Measurements from ENCODE around the gene ZNF70.
A peak's percentile ranks its signal among the peaks of the same experiment; 100 is the strongest.
"Not testable (repeated sequence)": the region's sequence is repeated elsewhere in the genome, so short reads cannot be mapped to it uniquely, and the experiment has no call there.

Gene ZNF70

GRCh38 chr22:23754980-23755636 is 4.2 kb upstream of the ZNF70 start:
- DNase-seq, result no peak

DNA sequence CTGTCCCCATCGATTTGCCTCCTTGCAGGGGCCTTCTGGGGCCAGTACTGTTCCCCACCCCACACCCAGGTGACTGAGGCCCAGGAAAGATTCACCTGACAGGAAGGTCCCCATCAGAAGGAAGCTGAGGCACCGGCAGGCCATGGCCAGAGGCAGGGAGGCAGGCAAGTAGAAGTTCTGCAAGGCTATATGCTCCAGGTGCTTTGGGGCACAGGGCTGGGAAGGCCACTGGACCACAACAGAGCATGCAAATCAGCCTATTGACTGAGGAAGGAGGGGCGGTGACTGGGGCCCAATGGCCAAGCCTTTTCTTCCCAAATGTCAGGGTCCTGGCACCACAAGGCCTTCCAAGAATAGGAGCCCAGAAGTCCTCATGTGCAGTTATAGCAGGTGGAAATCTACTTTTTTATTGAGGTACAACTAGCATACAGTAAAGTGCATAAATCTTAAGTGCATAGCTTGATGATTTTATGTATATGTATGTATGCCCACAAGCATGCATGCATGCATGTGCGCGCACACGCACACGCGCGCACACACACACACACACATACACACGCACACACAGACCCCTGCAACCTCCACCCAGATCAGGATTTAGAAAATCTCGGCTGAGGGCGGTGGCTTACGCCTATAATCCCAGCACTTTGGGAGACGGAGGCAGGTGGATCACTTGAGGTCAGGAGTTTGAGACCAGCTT is 3.5 kb upstream of the ZNF70 start, which contains the start of gene VPREB3:
VPREB3 (minus strand) TSS at position 206 of the 700 bp plus-strand sequence; CDS start at position 144, 62 bp downstream.
- no peak for DNase-seq

- no peak for DNase-seq
Observed at GRCh38 chr22:23753385-23753784, 2.5 kb upstream of the ZNF70 start.

- no peak for DNase-seq
Observed at GRCh38 chr22:23752750-23753149, 1.8 kb upstream of the ZNF70 start.

- DNase-seq, result no peak
Observed at GRCh38 chr22:23752090-23752691, 1.3 kb upstream of the ZNF70 start.

DNA sequence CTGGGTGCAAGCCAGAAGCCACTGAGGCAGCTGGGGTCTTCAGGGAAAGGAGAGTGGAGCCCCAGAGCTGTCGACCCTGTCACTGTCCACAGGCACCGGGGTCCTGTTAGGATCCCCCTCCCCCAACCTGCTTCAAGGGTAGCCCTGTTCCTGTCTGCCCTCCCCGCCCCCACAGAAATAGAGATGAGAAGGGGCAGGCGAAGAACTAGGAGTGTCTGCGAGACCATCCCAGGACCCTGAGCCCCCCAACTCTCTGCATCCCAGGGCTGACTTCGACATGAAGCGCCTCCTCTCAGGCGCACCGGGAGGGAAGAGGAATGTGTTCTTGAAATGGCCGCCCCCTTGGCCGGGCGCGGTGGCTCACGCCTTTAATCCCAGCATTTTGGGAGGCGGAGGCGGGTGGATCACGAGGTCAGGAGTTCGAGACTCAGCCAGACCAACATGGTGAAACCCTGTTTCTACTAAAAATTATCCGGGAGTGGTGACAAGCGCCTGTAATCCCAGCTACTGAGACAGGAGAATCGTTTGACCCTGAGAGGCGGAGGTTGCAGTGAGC is 607 bp upstream of the ZNF70 start:
- no peak for DNase-seq

DNA sequence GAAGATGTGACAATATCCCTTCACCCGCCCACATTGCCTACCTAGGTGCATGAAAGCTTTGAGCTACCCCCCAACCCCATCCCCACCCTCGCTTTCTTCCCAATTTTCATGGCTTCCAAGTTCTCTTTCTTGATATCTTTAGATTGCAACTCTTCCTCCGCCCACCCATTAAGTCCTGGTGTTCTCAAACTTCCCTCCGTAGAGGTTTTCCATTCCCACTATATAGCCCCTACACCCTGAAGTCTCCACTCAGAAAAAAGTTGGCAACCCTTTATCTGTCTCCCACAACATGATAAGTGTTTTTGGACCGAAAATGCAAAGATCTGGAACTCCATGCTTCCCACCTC is 572 bp downstream of the ZNF70 start:
- DNase-seq, result no peak

- DNase-seq, result no peak
Observed at GRCh38 chr22:23749841-23750301, 1.0 kb downstream of the ZNF70 start.

DNA sequence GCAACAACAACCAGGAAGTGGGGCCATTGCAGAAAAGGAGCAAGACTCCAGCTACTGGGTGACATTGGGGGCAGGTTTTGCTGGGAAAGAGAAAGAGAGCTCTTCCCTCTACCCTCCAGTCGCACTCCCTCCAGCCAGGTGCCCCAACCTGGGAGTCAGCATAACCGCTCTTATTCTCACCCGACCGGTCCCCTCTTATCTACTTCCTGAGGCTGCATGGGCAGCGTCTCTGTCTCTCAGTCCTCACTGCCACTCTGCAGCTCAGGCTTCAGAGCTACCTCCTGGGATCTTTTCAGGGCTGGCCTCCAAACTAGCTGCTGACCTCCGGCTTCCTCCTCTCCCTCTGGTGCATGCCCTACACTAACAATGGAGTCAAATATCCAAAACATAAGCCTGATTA is 5.1 kb downstream of the ZNF70 start:
- DNase-seq, result no peak

DNA sequence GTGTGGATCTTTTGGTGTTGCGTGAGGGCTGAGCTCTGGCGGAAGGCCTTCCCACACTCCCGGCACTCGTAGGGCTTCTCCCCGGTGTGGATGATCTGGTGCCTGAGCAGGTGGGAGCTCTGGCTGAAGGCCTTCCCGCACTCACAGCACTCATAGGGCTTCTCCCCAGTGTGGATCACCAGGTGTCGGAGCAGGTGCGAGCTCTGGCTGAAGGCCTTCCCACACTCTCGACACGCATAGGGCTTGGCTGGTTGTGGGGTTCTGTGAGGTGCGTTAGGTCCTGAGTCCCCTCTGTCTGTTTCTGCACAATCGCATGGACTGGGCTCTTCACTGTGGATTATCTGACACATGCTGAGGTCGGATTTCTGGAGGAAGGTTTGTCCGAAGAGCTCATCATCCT is 6.4 kb downstream of the ZNF70 start:
- no peak for DNase-seq

DNA sequence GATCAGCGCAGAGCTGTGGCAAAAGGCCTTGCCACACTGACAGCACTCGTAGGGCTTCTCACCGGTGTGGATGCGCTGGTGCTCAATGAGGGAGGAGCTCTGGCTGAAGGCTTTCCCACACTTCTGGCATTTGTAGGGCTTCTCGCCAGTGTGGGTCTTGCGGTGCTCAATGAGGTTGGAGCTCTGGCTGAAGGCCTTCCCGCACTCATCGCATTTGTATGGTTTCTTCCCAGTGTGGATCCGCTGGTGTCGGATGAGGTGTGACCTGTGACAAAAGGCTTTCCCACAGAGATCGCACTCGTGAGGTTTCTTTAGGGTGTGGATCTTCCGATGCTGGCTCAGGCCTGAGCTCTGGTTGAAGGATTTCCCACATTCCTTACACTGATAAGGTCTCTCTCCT is 6.9 kb downstream of the ZNF70 start:
- DNase-seq, result no peak

DNA sequence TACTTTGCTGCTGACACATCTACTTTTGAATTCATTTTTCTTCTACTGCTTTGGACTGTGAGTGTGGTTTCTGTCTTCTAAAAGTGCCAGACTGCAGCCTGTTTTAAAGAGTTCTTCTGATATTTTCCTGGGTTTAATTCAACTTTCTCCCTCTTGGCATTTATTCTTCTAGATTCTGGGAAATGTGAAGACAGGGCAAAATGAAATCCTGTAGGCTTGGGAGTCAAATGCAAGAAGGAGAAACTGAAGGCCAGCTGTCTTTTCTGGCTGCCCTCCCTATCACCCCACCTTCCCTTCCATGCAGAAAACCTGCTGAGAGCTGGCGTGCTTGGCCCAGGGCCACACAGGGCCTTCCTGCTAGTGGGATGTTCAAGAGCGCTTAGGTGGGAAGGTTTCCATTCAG is 7.6 kb downstream of the ZNF70 start:
- DNase-seq, result no peak

- DNase-seq, result no peak
Observed at GRCh38 chr22:23742505-23743264, 8.2 kb downstream of the ZNF70 start.

DNA sequence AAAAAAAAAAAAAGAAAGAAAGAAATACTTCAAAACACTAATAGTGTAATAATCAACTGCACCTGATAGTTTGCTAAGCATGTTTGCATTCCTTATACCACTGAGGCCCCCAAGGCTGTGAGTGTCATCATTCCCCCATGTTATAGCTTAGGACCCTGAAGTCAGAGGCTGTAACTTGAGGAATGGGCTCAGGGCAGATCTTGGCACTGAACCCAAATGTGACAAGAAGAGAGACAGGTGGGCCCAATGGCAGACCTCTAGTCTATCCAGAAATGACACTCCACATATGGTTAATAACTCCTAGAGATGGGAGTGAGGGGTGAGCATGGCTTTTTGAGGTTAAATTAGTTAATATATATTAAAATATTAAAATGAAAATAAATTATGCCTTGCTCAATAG is 13.2 kb downstream of the ZNF70 start:
- no peak for DNase-seq

GRCh38 chr22:23728108-23728507 is 22.8 kb downstream of the ZNF70 start:
- not testable (repeated sequence) for DNase-seq

DNA sequence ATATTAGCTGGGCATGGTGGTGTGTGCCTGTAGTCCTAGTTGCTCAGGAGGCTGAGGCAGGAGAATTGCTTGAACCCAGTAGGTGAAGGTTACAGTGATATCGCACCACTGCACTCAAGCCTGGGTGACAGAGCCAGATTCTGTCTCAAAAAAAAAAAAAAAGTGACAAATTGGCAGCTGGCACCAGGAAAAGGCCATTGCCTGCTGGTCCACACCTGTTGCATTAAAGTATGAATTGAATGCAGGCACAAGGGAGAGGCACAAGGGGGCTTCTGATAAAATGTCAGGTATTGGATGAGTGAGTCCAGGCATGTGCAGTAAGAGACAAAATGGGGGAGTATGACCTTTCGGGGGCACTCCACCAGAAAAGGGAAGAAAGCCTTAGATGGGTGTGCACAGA is 28.2 kb downstream of the ZNF70 start:
- no peak for DNase-seq

DNA sequence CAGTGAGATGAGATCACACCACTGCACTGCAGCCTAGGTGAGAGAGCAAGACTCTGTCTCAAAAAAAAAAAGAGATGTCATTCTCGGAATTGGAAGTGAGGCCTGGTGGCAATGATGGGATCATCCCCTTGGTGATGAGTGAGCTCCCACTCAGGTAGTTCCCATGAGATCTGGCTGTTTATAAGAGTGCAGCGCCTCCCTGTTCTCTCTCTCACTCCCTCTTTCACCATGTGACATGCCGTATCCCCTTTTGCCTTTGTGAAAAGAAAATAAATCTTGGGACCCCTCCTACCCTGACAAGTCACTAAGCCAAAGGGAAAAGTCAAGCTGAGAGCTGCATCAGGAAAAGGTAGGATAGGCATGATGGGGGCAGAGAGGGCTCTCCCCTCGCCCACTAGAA is 28.8 kb downstream of the ZNF70 start:
- DNase-seq, result no peak

DNA sequence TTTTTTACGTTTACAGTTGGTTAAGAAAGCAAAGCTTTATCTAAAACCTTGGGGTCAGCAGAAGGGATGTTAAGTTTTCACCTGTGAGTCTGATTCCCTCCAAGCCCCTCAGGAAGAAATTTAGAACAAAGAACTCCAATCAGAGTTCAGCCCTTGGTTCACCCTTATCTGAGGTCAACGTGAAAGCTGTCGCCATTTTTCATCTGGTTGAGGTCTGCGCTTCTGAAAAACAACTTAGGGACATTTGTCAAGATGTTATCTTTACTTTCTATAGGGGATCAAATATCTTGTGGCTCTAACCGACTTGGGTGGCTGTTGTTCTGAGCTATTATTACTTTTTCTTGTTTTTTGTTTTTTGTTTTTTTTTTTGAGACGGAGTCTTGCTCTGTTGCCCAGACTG is 30.1 kb downstream of the ZNF70 start:
- no peak for DNase-seq

DNA sequence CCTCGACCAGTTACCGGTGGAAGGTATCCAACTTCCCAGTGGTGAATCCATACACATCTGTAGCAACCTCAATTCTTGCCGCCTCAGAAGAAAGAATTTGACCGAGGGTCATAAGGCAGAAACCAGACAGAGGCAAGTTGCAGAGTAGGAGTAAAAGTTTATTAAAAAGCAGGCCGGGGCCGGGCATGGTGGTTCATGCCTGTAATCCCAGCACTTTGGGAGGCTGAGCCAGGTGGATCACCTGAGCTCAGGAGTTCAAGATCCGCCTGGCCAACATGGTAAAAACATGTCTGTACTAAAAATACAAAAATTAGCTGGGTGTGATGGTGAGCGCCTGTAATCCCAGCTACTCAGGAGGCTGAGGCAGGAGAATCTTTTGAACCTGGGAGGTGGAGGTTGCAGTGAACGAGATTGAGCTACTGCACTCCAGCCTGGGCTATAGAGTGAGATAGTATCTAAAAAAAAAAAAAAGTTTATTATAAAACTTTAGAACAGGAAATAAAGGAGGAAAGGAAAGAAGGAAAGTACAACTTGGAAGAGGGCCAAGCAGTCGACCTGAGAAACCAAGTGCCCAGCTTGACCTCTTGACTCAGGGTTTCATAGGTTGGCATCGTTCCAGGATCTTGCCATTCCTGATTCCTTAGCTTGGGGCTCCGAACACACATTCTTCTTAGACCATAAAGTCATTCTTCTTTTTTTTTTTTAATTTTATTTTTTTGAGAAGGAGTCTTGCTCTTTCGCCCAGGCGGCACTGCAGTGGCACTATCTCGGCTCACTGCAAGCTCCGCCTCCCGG is 32.3 kb downstream of the ZNF70 start:
- no peak for DNase-seq

DNA sequence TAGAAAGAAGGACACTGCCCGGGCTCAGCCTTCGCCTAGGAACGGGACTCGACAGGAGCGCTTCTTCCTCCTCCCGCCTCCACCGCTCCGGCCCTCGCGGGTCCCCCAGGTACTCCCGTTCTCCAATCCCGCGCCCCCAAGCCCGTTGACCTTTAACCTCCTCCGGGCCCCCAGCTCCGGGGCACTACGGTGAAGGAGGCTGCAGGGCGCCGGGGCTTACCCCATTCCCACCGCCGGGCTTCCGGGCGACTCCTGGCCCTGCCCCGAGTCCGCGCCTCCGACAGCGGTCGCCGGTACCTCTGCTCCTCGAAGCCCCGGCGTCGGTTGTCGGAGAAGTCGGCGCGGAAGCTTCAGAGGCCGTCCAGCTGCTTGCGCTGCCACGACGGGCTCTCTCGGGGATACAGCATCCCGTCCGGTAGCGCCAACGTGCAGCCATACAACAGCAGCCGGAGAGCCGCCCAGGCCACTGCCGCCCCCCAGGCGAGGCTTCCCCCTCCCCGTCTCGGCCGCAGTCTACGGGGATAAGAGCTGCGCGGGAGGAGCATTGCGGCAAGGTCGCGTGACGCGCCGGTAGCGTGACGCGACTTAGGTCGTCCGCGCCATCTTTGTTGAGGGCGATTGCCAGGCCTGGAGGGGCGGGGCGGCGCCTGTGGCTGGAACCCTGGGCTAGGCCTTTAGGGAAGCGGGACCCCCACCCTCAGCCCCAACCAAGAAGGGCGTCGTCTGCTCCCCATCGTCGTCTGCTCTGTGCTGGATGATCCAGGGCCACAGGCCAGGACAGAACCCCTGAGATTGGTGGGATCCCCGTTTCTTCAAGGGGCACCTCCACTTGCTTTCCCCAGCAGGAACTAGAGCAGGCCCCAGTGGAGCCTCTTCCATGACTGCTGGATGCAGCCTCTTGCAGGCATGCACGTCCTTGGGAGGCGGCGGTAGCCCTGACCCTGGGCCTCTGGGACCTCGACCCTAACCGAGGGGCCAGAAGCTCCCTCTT is 33.8 kb downstream of the ZNF70 start:
- DNase-seq, result peak; percentile 74

- no peak for DNase-seq
Observed at GRCh38 chr22:23715806-23716375, 35.0 kb downstream of the ZNF70 start.

Measured in stimulated activated naive CD4-positive, alpha-beta T cell treated with Interleukin-2 at 50 U/mL for 16 hours (primary cell).